Stomach (tissue), 4 donors: Measurements from ENCODE around the gene ADSS2.

Experiments used
- POLR2A ChIP-seq, 4 donors: fragments of 450-650 bp; IDR thresholded peaks; one replicate each; pipeline ENCODE4 v1.6.1; 2016; ENCODE audit warnings: antibody characterized with exemption in 4 of 4, control low read depth in 2 of 4, mild to moderate bottlenecking in 1 of 4, moderate library complexity in 1 of 4
- POLR2AphosphoS5 ChIP-seq, 3 donors: sonication (generic); formaldehyde crosslinking; IDR thresholded peaks; one replicate each; pipeline ENCODE4 v1.6.1; 2016; ENCODE audit warnings: antibody characterized with exemption in 3 of 3

DNA sequence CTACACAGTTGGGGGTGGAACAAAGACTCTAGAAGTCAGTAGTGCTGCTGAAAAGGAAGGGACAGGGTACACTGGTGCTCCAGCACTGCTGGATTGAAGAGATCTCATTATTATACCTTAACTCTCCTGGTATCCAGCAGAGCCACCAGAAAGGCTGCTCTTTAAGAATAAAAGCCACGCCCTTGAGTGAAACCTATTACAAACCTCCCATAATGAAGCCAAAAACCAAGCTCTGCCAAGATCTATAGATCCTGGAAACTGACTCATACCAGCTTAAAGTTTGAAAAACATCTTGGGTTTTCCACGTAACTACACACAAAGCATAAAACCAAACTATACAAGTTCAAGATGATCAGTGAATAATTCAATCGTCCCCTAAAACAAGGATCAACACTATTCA, 38.0 kb downstream of the ADSS2 start:
- TF ChIP-seq POLR2A (IDR thresholded peaks at IDR 0.05) (no peak), POLR2AphosphoS5 (IDR thresholded peaks at IDR 0.05) (no peak)
